Pancreas (tissue), 10 donors: ENCODE data around the gene ELF3. TPM values are rescaled to one million over a fixed set of nuclear protein-coding genes. Genes with fewer than 3 reads are reported as not detected.

Experiments used
- ATAC-seq, 4 donors: fragments of 200-7000 bp; cut with Tn5 transposase; one replicate each; pipeline versions ENCODE4 v1.8.0 to v1.9.1; 2020; ENCODE audit warnings: mild to moderate bottlenecking in 4 of 4, moderate library complexity in 4 of 4
- DNase-seq, 6 donors: peaks; one replicate each; pipeline ENCODE4 v3.0.0-alpha.2; 2020
- FAIRE-seq: peaks from 2 replicates; lab custom pipeline; 2012; peaks lifted over from hg19 to GRCh38; lab: Jason Lieb, UNC
- H3K27ac ChIP-seq, 4 donors: fragments of 200-600 bp; sonication (generic); 1 replicate in 3 of 4; 2 replicates in 1 of 4; pipeline versions ENCODE4 v1.5.0 to v1.8.0; 2020
- H3K27me3 ChIP-seq, 4 donors: fragments of 200-600 bp; one replicate each; pipeline ENCODE4 v1.8.0; 2021
- H3K36me3 ChIP-seq, 3 donors: fragments of 200-600 bp; sonication (generic) in 1 of 3; one replicate each; pipeline versions ENCODE4 v1.5.0 to v1.8.0; 2020 to 2021
- H3K4me1 ChIP-seq, 3 donors: fragments of 200-600 bp; one replicate each; pipeline ENCODE4 v1.8.0; 2021
- H3K4me3 ChIP-seq, 4 donors: fragments of 200-600 bp; sonication (generic) in 2 of 4; one replicate each; pipeline versions ENCODE4 v1.5.0 to v1.8.0; 2020 to 2021
- H3K9me3 ChIP-seq, 4 donors: fragments of 200-600 bp; one replicate each; pipeline ENCODE4 v1.8.0; 2021
- CTCF ChIP-seq, 4 donors: fragments of 200-600 bp; sonication (generic) in 3 of 4; IDR thresholded peaks; one replicate each; pipeline versions ENCODE4 v1.5.0 to v1.8.0; 2021; ENCODE audit warnings: antibody characterized with exemption in 4 of 4
- WGBS, 2 donors: extraction: QIAGEN DNeasy Blood & Tissue Kit; methylation state at CpG; one replicate each; pipeline ENCODE4 v1.1.7; 2013; 5-methylcytosine and 5-hydroxymethylcytosine counted together
- intact Hi-C, 3 donors: fragments of 100-400 bp; cut with DNase I; formaldehyde crosslinking; loops; one replicate each; pipeline versions ENCODE4 v1.11.1 to v1.14.2; 2022
- polyA plus RNA-seq, 2 donors: library from polyadenylated mRNA; stranded (reverse); fragments of 200-250 nt; gene quantifications; one replicate each; pipeline ENCODE4 v1.2.3, GENCODE V29; 2013
- total RNA-seq, 6 donors: library from RNA; stranded (reverse); fragmentation: NEBNext Ultra II Directional in 4 of 6; extraction: Animal tissue kit (Norgen Biotek cat#: 25700) in 4 of 6; gene quantifications; one replicate each; pipeline versions ENCODE4 v1.2.1 to v1.2.4, GENCODE V29; 2021 to 2023
- donor health status: healthy with polysubstance abuse.
- donor health status: DM: no; HTN: no; CAD: no; lungs with moderate emphysema.
- donor health status: DM: no; HTN: no; CAD: no.
- donor health status: control.
- donor health status: control.
- donor health status: Bipolar disorder and iron deficiency.
- donor health status: DM: yes; HTN: yes; CAD: no.
- donor health status: DM: no; HTN: no; CAD: no.
- donor health status: DM: no; HTN: no; CAD: no.
- donor health status: DM: yes; HTN: yes; CAD: no.

ELF3 gene
- total and polyA plus RNA-seq, 8 donors = 99.3 to 447 (median 211) TPM

- H3K4me3 ChIP-seq = no peak overlapping the region
- WGBS, 2 donors = 46 to 56% methylated on average over 9 of the region's 9 CpGs
- no peak for TF ChIP-seq CTCF (IDR thresholded peaks at IDR 0.05)
- no peaks in the 10 kb centered on the region for H3K27me3 ChIP-seq
- intact Hi-C loops = loop anchor here in 1 of 3 donors (5.0 kb wide), 1 partner anchor 73 kb away; no protein-coding TSS in a partner anchor
- no peak overlapping the region for H3K27ac ChIP-seq
- peaks cover 0 to 4% (median 0%) of the 10 kb centered on the region in 3 donors for H3K4me1 ChIP-seq
- no peak for FAIRE-seq
- peak in 1 of 4 donors; percentile 13 for ATAC-seq
- no peak for DNase-seq
- peaks cover 0 to 24% (median 11%) of the 10 kb centered on the region in 3 donors for H3K36me3 ChIP-seq
- H3K9me3 ChIP-seq = no peaks in the 10 kb centered on the region
Observed at GRCh38 chr1:201970334-201971159, 39.8 kb upstream of the ELF3 start.

GRCh38 chr1:201982082-201982622 lies 28.2 kb upstream of the ELF3 start:
- Histone ChIP-seq H3K4me1 (peaks cover 0 to 11% (median 0%) of the 10 kb centered on the region in 3 donors), H3K27ac (peak overlapping the region in 2 of 4 donors; percentile 79 to 90), H3K4me3 (peak overlapping the region in 3 of 4 donors; percentile 95 to 99 (median 96)), H3K36me3 (no peaks in the 10 kb centered on the region), H3K27me3 (no peaks in the 10 kb centered on the region), H3K9me3 (no peaks in the 10 kb centered on the region)
- FAIRE-seq = no peak
- peak in 3 of 4 donors; percentile 12 to 88 (median 15) for ATAC-seq
- intact Hi-C loops = no loop called here
- WGBS, 2 donors = 3% methylated on average over 31 of the region's 31 CpGs
- peak; percentile 64 to 92 (median 80) for DNase-seq
- no peak for TF ChIP-seq CTCF (IDR thresholded peaks at IDR 0.05)

GRCh38 chr1:201982623-201983379 lies 27.6 kb upstream of the ELF3 start, which contains the start of gene RNPEP:
RNPEP (plus strand) TSS chr1:201982648; CDS start chr1:201982667, 19 bp downstream.
- no peaks in the 10 kb centered on the region for H3K27me3 ChIP-seq
- intact Hi-C loops = no loop called here
- peak; percentile 62 to 87 (median 68) for DNase-seq

GRCh38 chr1:201983380-201983805 lies 27.0 kb upstream of the ELF3 start:
- Histone ChIP-seq H3K9me3 (no peaks in the 10 kb centered on the region), H3K4me1 (peaks cover 0 to 11% (median 0%) of the 10 kb centered on the region in 3 donors), H3K27ac (peak overlapping the region; percentile 76 to 90 (median 84)), H3K36me3 (no peaks in the 10 kb centered on the region), H3K27me3 (no peaks in the 10 kb centered on the region), H3K4me3 (peak overlapping the region; percentile 91 to 99 (median 96))
- 3 to 6% methylated on average over 11 of the region's 11 CpGs for WGBS, 2 donors
- TF ChIP-seq CTCF (IDR thresholded peaks at IDR 0.05) = no peak
- ATAC-seq = no peak
- no peak for FAIRE-seq
- no peak for DNase-seq
- intact Hi-C loops = no loop called here

More at GRCh38 chr1:201982623-201983379, 27.6 kb upstream of the ELF3 start, which contains the start of gene RNPEP:
- H3K36me3 ChIP-seq = no peaks in the 10 kb centered on the region
- H3K9me3 ChIP-seq = no peaks in the 10 kb centered on the region
- no peak for TF ChIP-seq CTCF (IDR thresholded peaks at IDR 0.05)
- FAIRE-seq (no peak), ATAC-seq (peak; percentile 82 to 92 (median 89))
- H3K4me1 ChIP-seq = peaks cover 0 to 11% (median 0%) of the 10 kb centered on the region in 3 donors
- peak within 1 kb of the TSS; percentile 76 to 90 (median 84) for H3K27ac ChIP-seq
- H3K4me3 ChIP-seq = peak within 1 kb of the TSS; percentile 91 to 99 (median 96)
- WGBS, 2 donors = 0% methylated on average over 50 to 80 of the region's 80 CpGs
